Stimulated activated naive CD8-positive, alpha-beta T cell treated with anti-CD3 and anti-CD28 coated beads, Interleukin-15, amount 100 ng/mL, for 72 hours (primary cell): ENCODE results near the gene CARNS1.

Experiments
- ATAC-seq: fragments of 150-1000 bp; cut with Tn5 transposase; 2 replicates; pipeline ENCODE4 v1.10.0; 2021; ENCODE audit warnings: mild to moderate bottlenecking, moderate library complexity
- DNase-seq, 2 donors: peaks; one replicate each; pipeline ENCODE4 v3.0.0; 2021 to 2022
- H3K27ac Mint-ChIP-seq, 2 donors: one replicate each; pipeline ENCODE4 v1.8.0; 2022; ENCODE audit warnings: mild to moderate bottlenecking in 2 of 2, mixed read lengths in 2 of 2, moderate library complexity in 2 of 2
- H3K27me3 Mint-ChIP-seq: one replicate; pipeline ENCODE4 v1.8.0; 2022; ENCODE audit warnings: mixed read lengths
- H3K4me1 Mint-ChIP-seq: one replicate; pipeline ENCODE4 v1.8.0; 2022; ENCODE audit warnings: mild to moderate bottlenecking, mixed read lengths
- H3K4me3 Mint-ChIP-seq, 2 donors: one replicate each; pipeline ENCODE4 v1.8.0; 2022; ENCODE audit warnings: mild to moderate bottlenecking in 2 of 2, mixed read lengths in 2 of 2, moderate library complexity in 1 of 2
- H3K9me3 Mint-ChIP-seq, 2 donors: one replicate each; pipeline ENCODE4 v1.8.0; 2022; ENCODE audit warnings: mixed read lengths in 2 of 2

CARNS1 gene

DNA sequence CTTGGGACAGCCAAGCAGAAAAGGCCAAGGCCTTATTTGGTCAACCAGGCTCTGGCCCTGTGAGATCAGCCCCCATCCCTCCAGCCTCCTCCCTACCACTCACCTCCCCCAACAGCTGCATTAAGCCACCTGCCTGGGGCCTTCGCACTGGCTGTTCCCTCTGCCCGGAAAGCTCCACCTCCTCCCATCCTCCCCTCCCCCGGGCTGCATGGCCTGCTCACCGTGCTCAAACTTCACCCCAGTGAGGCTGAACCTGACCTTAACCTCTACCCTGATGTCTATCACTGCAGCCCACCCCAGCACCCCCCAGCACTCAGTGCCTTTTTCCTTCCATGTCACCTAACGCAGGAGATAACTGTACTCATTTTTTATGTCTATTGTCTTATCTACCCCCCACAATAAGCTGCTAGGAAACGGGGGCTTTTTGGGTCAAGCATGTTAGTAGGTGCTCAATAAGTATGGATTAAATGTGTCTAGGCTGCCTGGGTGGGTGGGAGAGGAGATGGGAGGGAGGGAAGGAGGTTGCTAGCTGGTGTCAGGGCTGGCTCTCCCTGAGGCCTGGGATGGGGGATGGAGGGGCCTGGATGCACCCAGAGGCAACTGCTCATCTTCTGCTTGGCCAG is 21.1 kb downstream of the CARNS1 start:
- H3K27me3 Mint-ChIP-seq = no peaks in the 10 kb centered on the region
- H3K4me3 Mint-ChIP-seq = peak overlapping the region; percentile 85 to 88
- ATAC-seq = peak; percentile 60
- peaks cover 86% of the 10 kb centered on the region for H3K4me1 Mint-ChIP-seq
- DNase-seq = peak; percentile 64 to 84
- H3K27ac Mint-ChIP-seq = peak overlapping the region; percentile 72 to 91
- no peaks in the 10 kb centered on the region for H3K9me3 Mint-ChIP-seq

DNA sequence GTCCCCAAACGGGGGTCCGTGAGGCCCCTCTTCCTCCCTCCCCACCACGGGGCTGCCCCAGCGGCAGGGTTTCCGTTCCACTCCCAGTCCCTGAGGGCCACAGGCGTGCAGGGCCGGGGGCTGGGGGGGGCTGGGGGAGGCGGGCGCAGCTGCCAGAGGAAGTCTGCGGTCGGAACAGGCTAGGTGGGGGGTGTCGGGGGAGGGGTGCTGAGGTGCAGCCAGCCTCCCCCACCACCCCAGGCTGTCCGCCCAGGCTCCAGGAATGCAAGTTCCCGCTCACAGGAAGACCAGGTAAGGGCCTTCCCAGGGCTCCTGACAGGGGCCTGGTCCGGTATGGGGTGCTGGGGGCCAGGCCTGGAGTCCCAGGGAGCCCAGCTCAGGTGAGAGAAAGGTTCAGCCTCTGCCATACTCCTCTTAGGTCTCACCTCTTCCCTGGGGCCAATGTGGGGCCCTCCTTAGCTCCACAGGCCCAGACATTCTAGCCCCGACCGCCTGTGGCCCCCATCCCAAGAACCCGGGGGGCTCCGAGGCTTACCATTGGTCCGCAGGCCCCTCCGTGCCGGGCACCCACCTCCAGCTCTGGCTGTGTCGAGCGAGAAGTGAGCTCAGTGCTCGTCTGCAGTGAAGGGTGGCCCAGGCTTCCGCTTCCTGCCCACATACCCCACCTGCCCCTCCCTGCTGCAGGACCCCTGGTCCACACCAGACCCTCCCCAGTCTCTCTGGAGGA is 21.8 kb downstream of the CARNS1 start, which contains the start of gene PTPRCAP:
Gene PTPRCAP, minus strand, starts transcription at position 601 of the 727 bp plus-strand sequence. Its CDS starts 63 bp downstream, at position 538.
- H3K4me3 Mint-ChIP-seq = peak within 1 kb of the TSS; percentile 85 to 88
- H3K27ac Mint-ChIP-seq = peak within 1 kb of the TSS; percentile 91 to 95
- H3K27me3 Mint-ChIP-seq = no peaks in the 10 kb centered on the region
- DNase-seq (peak; percentile 78), ATAC-seq (peak; percentile 53)
- H3K4me1 Mint-ChIP-seq = peaks cover 86% of the 10 kb centered on the region
- H3K9me3 Mint-ChIP-seq = no peaks in the 10 kb centered on the region

DNA sequence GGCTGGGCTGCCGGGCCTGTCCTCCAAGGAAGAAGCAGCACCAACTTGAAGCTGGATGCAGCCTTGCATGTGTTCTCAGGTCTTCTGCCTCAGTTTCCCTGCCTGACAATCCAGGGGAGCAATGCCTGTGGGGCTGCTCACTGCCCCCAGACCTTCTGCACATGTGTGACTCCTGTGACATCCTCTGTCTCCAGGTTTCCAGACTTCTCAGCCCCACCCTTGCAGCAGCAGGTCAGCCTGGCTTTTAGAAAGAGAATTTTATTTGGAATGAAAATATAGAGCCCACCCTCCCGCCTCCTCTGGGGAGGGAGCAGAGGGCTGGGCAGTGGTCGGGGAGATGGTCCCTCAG is 22.3 kb downstream of the CARNS1 start:
- ATAC-seq = no peak
- H3K9me3 Mint-ChIP-seq = no peaks in the 10 kb centered on the region

DNA sequence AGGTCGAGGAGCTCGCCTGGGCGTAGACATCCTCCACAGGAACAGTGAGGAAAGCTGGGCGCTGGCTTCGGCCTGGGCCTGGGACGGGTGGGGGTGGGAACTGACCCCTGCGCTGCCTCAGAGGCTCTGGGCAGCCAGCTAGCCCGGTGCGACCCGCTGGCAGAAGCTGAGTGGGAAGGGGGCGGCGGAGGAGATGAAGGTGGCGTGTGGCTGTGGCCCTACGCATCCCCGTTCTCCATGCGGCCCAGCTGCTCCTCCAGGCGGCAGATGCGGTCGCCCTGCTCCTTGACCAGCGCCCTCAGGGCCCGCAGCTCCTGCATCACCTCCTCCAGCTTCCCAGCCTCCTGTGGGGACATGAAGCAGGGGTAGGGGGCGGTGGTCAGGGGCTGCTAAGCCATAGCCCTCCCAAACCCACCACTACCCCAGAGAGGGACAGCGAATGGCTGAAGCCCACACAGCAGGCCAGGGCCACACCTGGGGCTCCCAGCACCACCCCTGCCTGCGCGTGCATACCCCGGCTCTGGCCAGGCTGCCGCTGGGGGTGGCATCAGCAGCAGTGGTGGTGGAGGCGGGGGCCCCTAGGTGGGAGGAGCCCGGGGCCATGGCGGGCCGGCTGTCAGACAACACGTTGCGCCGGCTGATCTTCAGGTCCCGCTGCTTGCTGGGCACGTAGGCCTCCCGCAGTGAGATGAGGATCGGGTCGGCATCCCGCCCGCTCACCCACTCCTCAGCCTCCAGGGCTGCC is 22.9 kb downstream of the CARNS1 start:
- Mint-ChIP-seq H3K27ac (peak overlapping the region; percentile 83 to 95), H3K27me3 (no peaks in the 10 kb centered on the region), H3K4me3 (peak overlapping the region; percentile 85 to 88), H3K4me1 (peaks cover 84% of the 10 kb centered on the region), H3K9me3 (no peaks in the 10 kb centered on the region)
- ATAC-seq (peak; percentile 65), DNase-seq (peak; percentile 87 to 88)

More for the DNA sequence above, 22.3 kb downstream of the CARNS1 start:
- Mint-ChIP-seq H3K4me3 (peak overlapping the region; percentile 85 to 88), H3K4me1 (peaks cover 86% of the 10 kb centered on the region), H3K27me3 (no peaks in the 10 kb centered on the region), H3K27ac (peak overlapping the region; percentile 83 to 95)
- DNase-seq = no peak

DNA sequence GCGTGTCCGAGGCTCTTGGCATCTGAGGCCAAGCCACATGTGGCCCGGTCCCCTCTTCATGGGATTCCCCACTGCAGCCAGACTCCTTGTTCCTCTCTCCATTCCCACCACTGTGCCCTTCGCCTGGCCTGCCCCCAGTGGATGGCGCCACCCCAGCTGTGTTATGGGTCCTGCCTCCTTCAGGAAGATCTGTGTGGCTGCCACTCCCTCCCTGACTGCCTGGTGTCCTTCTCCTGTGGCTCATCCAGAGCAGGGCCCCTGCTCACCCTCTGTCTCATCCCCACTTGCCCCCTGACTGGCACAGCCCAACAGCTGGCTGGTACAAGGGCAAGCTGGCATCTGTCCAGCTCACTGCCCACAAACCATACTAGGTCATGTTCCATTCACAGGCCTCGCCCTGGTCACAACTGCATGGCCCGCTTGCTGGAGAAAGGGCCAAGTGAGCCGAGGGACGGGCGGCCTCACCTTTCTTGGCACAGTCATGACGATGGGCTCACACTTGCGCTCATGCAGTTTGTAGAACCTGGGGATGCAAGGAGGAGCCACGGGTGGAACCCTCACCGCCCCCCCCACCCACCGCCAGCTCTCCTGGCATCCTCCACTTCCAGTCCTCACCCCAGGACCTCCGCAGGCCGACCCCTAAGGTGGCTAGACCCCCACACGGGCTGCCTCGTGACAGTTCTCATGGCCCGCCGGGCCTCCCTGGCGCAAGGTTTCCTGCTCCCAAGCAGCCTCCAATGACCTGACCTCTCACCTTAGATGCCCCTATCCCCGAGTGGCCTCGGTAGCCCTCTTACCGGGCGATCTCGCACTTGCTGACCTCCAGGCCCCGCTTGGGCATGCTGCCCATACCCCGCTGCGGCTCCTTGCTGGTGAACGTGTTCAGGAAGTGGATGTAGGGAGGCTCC is 24.1 kb downstream of the CARNS1 start:
- ATAC-seq (no peak), DNase-seq (peak in 1 of 2 donors; percentile 45)
- peak overlapping the region; percentile 85 to 88 for H3K4me3 Mint-ChIP-seq
- H3K27me3 Mint-ChIP-seq = no peaks in the 10 kb centered on the region
- no peaks in the 10 kb centered on the region for H3K9me3 Mint-ChIP-seq
- peak overlapping the region; percentile 87 to 97 for H3K27ac Mint-ChIP-seq
- H3K4me1 Mint-ChIP-seq = peaks cover 81% of the 10 kb centered on the region

DNA sequence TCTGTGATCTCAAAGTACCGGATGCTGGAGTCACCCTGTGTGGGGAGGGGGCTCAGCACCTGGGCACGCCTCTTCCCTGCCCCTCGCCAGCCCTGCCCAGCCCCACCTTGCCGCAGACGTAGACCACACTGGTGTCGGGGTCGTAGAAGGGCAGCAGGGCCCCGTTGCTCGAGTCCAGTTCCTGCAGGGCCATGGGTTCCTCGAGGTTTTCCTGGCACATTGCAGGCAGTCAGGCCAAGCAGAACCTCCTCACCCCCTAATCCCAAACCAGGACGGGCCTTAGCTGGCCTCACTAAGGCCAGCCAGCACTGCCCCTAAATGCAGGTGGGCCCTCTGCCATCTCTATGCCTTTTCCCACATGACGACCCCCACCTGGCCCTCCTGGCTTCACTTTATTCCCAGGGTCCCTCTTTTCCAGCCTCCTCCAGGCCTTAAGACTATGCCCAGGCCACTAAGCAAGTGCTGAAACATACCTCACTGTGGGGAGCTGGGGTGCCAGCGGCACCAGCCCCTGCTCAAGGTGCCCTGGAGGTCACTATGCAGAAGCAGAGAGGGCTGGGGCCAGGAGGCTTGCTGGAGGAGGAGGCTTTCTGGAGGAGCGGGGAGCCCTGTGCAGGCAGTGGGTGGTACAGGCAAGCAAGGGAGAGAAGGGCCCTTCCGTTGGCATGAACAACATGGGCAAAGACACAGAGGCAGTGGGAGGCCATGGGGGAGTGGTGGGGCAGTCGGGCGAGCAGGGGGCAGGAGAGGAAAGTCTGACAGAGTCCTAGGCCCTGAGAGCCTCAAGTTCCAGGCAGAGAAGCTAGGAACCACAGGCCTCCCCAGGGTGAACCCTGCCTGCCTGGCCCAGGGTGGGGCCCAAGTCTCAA is 25.0 kb downstream of the CARNS1 start:
- peak in 1 of 2 donors; percentile 35 for DNase-seq
- peak overlapping the region; percentile 87 to 97 for H3K27ac Mint-ChIP-seq
- no peaks in the 10 kb centered on the region for H3K27me3 Mint-ChIP-seq
- H3K9me3 Mint-ChIP-seq = no peaks in the 10 kb centered on the region
- H3K4me1 Mint-ChIP-seq = peaks cover 81% of the 10 kb centered on the region
- ATAC-seq = no peak
- peak overlapping the region; percentile 85 to 88 for H3K4me3 Mint-ChIP-seq

DNA sequence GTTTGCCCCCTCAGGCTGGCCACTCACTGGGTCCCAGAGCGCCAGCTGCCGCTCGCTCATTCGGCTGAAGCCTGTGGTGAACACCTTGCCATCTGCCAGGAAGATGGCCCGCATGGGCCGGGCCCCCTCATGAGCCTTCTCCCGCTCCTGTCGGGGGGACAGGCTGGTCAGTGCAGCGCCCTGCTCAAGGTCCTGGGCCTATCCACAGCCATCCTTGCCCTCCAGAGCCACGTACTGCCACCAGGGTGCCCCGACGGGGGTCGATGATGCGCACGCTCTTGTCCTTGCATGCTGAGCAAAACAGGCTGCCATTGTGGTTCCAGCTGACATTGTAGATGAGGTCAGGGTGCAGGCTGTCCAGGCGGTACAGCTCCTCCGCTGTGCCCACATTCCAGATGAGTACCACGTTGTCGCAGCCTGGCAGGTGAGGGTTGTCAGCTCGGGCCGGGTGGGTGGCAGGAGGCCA is 25.7 kb downstream of the CARNS1 start:
- no peaks in the 10 kb centered on the region for H3K9me3 Mint-ChIP-seq
- H3K4me1 Mint-ChIP-seq = peaks cover 81% of the 10 kb centered on the region
- H3K27me3 Mint-ChIP-seq = no peaks in the 10 kb centered on the region
- H3K4me3 Mint-ChIP-seq = peak overlapping the region in 1 of 2 donors; percentile 1
- ATAC-seq = no peak
- no peak for DNase-seq
- no peak overlapping the region for H3K27ac Mint-ChIP-seq

DNA sequence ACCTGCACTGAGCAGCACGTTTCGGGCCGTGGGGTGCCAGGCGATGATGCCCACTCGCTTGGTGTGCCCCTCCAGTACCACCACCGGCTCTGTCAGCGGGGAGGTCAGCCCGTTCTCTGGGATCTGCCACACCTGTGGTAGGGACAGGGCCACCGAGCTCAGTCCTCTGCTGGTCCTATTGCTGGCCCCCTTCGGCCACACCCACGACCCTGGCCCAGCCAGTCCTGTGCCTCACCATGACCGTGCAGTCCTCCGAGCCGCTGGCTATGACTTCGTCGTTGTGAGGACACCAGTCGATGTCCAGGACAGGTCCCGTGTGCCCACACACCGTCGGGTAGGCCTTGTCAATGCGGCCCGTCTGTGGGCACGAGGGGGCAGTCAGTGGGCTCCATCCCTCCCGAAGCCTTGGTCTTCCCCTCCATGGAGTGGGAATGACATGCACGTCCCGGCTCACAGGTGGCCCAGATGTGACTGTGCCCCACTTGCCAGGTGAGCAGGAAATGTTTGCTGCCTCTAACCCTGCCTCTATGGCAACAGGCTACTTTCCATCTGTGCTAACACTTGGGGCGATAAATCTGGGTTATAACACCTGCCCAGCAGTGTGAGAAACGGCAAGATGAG is 26.4 kb downstream of the CARNS1 start:
- peaks cover 86% of the 10 kb centered on the region for H3K4me1 Mint-ChIP-seq
- DNase-seq (no peak), ATAC-seq (no peak)
- H3K9me3 Mint-ChIP-seq = no peaks in the 10 kb centered on the region
- H3K4me3 Mint-ChIP-seq = peak overlapping the region in 1 of 2 donors; percentile 89
- H3K27me3 Mint-ChIP-seq = no peaks in the 10 kb centered on the region
- H3K27ac Mint-ChIP-seq = no peak overlapping the region

DNA sequence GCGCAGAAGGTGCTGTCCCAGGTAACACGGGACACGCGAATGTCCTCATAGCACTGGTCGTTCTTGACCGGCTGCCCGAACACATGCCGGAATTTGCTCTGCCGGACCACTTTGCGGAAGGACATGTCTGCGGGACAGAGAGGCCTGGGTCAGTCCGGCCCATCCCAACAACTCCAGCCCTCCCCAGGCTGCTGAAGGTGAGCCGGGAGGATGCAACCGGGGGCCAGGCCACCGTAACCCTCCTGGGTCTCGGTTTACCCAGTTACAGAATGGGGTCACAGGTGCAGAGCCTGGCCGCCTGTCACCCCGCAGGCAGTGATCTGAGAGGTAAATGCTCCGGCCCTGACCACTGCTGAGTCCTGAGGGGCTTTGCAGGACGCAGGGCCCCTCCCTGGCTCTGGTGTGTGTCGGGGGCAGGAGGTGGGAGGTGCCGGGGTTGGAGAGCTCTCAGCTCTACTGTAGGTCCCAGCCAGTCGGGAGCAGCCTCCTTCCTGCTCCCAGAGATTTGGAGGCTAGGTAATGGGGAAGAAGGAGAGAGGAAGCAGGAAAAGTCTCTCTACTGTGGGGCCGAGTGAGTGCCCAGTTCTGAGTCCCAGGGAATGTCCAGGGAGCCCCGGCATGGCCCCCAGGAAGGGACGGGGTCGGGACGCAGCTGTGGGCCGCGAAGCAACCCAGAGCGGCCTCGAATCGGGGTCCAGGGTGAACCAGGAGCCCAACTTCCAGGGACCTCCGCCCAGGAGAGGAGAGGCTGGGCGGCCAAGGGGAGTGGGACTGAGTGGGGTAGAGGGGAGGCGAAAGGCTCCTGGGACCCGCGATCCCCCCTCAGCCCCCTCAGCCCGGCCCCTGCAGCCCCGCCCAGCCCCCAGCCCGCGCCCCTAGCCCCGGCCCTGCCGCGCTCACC is 27.3 kb downstream of the CARNS1 start:
- peaks cover 90% of the 10 kb centered on the region for H3K4me1 Mint-ChIP-seq
- no peaks in the 10 kb centered on the region for H3K27me3 Mint-ChIP-seq
- H3K27ac Mint-ChIP-seq = peak overlapping the region; percentile 88
- DNase-seq (no peak), ATAC-seq (no peak)
- peak overlapping the region; percentile 77 to 89 for H3K4me3 Mint-ChIP-seq
- H3K9me3 Mint-ChIP-seq = no peaks in the 10 kb centered on the region

DNA sequence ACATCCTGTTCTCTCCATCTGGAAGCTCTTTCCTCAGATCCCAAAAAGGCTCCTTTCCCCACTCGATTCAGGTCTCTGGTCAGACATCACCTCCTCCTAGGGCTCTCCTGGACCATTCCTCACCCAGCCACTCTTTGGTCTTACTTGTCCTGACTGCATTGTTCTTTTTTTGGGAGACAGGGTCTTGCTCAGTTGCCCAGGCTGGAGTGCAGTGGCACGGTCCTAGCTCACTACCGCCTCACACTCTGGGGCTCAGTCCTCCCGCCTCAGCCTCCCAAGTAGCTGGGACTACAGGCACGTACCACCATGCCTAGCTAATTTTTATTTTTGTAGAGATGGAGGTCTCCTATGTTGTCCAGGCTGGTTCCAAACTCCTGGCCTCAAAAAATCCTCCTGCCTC is 30.0 kb downstream of the CARNS1 start:
- Mint-ChIP-seq H3K4me3 (peak overlapping the region; percentile 86), H3K4me1 (peaks cover 85% of the 10 kb centered on the region), H3K27ac (peak overlapping the region; percentile 64 to 84), H3K27me3 (peaks cover 7% of the 10 kb centered on the region), H3K9me3 (no peaks in the 10 kb centered on the region)
- DNase-seq (no peak), ATAC-seq (no peak)

DNA sequence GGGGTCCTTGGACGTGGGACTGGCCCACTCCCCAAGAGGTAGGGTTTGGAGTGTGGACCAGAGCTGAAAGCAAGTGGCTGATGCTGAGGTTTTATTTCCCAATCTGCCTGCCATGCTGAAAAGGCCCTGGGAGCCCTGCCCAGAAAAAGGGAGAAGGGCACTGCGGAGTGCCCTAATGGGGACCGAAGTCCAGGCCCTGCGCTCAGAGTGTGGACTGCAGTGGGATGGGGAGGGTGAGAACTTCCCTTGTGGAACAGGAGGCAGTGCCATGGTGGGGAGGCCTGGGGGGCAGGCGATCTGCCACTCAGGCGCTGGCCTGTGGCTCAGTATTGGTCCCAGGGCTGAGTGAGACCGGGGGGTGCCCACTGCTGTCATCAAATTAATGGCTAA is 32.7 kb downstream of the CARNS1 start:
- Mint-ChIP-seq H3K4me1 (peaks cover 71% of the 10 kb centered on the region), H3K4me3 (no peak overlapping the region), H3K9me3 (no peaks in the 10 kb centered on the region), H3K27ac (peak overlapping the region; percentile 63 to 85), H3K27me3 (peaks cover 7% of the 10 kb centered on the region)
- DNase-seq (no peak), ATAC-seq (no peak)

DNA sequence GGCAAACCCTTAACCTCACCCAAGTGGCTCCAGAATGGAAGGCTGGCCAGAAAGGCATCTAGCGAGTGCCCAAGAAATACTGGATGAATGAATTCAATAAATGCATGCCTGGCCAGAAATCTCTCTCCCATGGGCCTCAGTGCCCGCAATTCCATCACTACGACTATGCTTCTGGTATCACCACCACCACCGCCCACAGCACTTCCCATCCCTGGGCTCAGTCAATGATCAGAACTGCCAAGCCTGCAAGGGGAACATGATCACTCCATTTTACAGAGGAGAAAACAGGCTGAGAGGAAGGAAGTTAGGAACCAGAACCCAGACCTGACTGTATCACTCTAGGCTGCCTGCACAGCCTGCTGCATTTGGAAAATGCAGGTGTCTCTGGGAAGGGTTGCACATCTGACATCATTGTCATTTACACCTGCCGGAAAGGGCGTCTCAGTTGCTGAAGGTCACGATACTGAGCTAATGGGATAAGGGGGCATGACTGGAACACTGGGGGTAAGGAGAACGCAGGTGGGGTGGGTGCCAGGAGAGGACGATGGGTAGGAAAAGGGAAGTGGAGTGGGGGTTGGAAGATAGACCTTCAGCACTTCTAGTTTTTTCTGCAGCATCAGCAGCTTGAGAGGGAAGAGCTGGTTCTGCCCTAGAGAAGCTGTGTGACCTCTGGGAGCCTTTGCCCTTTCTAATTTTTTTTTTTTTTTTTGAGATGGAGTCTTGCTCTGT is 33.8 kb downstream of the CARNS1 start:
- DNase-seq (no peak), ATAC-seq (no peak)
- Mint-ChIP-seq H3K4me3 (peak overlapping the region in 1 of 2 donors; percentile 3), H3K9me3 (no peaks in the 10 kb centered on the region), H3K27me3 (peaks cover 7% of the 10 kb centered on the region), H3K27ac (peak overlapping the region in 1 of 2 donors; percentile 86), H3K4me1 (peaks cover 65% of the 10 kb centered on the region)
